Activated naive CD4-positive, alpha-beta T cell (primary cell): ENCODE data around the gene C14orf132.

Source experiments
- DNase-seq, 4 experiments: peaks; one replicate each; lab custom pipeline; 2025; lab: John Stamatoyannopoulos, UW

C14orf132 gene

DNA sequence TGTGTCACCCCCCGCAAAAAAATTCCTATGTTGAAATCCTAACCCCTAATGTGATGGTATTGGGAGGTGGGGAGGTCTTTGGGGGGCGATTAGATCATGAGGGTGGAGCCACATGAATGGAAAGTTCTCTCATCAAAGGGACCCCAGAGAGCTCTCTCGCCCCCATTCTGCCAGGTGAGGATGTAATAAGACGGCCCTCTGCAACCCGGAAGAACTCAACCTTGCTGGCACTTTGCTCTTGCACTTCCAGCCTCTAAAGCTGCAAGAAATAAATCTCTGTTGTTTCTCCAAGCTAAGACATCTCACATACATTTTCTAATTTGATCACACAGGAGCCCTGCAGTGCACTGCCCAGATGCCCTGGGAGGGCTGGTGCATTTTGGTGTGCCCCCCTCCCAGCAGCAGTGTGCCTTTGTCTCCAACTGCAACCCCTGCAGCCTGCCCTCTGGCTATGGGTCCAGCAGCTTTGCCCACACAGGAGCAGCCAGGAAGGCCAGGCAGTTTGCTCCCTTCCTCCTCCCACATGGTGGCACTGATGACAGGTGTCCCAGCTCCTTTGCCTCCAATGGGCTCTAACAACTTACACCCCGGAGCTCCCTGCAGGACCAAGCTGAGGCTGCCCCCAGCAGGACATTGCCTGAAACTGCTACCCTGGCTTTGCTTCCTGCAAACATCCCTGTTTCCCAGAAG is 59.3 kb downstream of the C14orf132 start:
- DNase-seq = no peak

DNA sequence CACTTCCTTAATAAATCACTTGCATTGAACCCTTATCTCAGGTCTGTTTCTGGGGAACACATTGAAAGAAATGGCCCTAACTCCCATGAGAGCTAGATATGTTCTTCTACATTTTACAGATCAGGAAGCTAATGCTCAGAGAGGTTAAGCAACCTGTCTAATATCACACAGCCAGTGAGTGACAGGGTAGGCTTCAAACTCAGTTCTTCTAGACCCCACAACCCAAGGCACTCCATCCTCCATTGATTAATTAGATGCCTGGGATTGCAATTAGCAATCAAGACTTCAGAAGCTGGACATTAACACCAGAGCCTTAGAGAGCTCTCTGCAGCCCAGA is 59.8 kb downstream of the C14orf132 start:
- DNase-seq = no peak

- peak in 3 of 4 experiments; percentile 17 to 59 (median 55) for DNase-seq
These were observed 61.3 kb downstream of the C14orf132 start for GRCh38 chr14:96100161-96101064.

- no peak for DNase-seq
These were observed 63.1 kb downstream of the C14orf132 start for GRCh38 chr14:96102081-96102856.

DNA sequence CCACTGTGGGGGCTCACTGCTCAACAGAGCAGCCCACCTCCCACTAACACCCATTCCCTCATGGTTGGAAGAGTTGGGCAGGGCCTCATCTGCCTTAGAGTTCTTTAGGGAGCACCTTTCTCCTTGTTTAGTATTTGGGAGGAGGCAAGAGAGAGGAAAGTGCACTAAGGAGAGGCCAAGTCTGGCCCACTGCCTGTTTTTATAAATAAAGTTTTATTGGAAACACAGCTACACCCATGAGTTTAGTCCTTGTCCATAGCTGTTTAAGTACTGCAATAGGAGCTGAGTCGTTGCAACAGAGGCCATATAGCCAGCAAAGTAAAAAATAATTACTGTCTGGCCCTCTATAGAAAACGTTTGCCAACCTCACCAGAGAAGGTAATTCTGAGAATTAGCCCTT is 63.9 kb downstream of the C14orf132 start:
- DNase-seq = no peak

GRCh38 chr14:96103560-96104460 is 64.6 kb downstream of the C14orf132 start:
- no peak for DNase-seq

DNA sequence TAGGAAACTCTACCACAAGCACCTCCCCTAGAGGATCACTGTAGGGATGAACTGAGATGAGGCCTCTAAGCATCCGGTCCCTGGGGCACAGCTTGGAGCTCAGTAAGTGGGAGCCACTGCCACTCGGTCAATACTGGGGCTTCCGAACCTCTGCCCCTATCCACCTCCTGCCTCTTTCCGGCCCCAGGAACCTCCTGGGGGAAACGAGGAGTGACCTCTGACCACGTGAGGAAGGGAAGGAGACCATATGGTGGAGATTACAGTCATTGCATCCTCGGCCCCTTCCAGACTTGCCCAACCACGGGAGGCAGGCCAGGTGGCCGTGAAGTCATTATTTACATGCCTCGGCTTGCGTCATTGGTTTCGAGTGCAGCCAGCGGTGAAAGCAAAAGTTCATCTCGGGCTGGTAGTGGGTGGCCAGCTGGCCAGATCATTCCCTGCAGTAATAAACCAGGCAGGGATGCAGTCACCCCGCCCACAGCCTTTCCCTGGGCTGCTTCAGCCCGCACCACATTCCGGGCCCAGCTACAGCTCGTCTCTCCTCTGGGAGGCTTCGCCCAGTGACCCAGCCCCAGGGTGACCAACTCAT is 65.4 kb downstream of the C14orf132 start:
- no peak for DNase-seq

DNA sequence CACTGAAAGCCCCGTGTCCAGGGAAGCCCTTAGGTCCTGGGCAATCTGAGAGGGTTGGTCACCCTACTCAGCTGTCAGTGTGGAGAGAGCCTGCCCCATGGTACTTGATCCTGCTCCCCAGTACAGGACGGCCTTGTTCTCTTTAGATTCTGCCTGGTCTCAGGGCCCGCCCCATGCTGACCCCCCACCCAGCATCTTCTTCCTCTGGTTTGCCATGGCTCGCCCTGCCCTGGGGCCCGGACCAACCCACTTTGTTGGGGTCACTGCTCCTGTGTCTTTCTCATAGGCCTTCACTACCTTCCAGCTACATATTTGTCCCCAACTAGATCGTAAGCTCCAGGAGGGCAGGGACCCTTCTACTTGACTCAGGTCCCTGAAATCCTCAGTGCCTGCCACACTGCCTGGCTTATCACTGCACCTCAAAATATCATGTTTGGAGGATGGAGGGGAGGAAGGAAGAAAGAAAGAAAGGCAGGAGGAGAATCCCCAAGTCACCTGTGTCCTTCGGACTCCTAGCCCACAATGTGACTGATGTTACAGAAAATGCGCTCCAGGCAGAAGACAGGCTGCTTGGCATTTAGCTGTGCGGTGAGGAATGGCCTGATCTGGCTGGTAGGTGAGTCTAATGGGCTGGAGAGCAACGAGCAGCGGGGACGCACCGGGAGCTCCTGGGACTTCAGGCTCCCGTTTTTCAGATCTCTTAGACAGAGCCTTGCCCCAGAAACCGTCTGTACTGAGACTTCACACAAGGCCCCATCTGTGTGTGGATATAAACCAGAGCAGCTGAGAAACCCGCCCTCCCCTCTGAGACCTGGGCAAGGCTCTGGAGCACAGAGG is 66.1 kb downstream of the C14orf132 start:
- no peak for DNase-seq

DNA sequence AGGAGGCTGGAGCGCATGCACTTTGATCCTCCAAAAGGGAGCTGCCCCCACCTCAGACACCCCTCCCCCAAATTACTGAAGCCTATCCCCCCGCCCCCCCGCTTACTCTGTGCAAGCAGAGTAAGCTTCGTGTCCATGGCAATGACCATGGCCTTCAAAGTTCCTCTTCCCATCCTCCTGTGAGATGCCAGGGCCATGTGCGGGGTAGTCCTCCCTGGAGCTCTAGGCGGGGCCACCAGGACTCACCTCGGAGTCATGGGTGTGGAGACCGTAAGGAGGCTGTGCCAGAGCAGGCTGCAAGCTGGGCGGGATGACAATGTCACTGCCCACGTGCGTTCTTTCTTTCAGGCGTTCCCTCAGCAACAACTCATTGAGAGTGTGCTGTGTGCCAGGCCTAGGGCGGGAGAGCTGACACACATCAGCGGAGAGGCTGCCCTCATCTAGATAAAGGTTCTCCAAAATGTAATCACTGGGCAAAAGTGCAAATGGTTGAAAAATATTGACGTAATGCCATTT is 66.8 kb downstream of the C14orf132 start:
- DNase-seq = no peak

DNA sequence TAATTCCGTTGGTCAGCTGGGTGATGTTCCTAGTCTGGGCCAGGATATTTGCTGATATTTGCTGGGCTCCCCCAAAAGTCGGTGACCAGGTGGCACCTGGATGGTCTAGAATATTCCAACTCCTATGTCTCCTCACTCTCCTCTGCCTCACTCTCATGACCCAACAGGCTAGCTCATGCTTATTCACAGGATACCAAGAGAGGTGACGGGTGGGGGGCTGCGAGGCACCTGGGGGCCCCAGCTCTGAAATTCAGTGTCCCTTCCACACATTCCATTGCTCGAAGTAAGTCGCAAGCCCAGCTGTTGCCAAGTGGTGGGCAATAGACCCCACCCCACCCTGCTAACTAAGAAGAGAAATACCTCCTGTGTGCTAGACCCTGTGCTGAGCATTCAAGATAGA is 67.7 kb downstream of the C14orf132 start:
- DNase-seq = no peak

DNA sequence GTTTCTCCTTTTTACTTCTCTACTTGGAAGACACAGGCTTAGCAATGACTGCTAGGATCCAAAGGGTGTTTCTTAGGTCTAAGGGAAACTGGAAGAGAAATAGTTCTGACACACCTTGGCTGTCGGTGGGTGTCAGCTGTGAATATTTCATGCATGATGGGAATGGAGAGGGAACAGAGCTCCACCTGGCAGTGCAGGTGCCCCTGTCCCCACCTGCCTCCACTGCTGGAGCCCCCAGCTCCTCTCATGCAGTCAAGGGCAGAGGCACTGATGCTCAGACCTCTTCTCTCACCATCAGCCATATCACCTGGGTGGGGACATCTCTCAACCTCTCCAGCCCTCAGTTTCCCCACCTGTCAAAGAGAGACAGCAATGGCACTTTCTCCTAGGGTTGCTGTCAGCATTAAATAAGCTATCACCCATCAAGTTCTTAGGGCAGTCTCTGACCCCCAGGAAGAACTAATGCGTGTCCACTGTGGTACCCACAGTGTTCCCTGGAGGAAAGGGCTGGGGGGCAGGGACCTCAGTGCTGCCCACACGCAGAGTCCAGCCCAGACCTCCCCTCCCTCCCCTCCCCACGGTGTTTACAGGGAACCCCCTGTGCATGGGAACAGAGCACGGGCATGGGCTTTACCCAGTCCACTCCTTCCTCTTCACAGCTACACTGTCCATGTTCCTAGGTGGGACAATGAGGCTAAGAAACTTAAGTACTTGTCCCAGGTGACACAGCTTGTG is 69.1 kb downstream of the C14orf132 start:
- no peak for DNase-seq

GRCh38 chr14:96108911-96109310 is 69.7 kb downstream of the C14orf132 start:
- DNase-seq = no peak

GRCh38 chr14:96109596-96110355 is 70.6 kb downstream of the C14orf132 start:
- no peak for DNase-seq

DNA sequence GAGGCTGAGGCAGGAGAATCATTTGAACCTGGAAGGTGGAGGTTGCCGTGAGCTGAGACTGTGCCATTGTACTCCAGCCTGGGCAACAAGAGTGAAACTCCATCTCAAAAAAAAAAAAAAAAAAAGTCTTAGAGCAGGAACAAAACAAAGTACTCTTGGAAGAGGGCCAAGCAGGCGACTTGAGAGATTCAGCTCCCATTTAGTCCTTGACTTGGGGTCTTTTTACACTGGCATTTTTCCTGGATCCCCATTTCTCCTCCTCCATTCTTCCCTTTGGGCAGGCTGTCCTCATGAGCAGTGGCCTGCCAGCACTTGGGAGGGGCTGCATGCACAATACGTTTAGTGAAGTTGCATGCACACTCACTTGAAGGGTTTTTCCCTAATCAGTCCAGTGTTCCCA is 72.9 kb downstream of the C14orf132 start:
- DNase-seq = no peak

- no peak for DNase-seq
These were observed 74.8 kb downstream of the C14orf132 start for GRCh38 chr14:96114002-96114401.

GRCh38 chr14:96117101-96117897 is 78.1 kb downstream of the C14orf132 start:
- DNase-seq = no peak

DNA sequence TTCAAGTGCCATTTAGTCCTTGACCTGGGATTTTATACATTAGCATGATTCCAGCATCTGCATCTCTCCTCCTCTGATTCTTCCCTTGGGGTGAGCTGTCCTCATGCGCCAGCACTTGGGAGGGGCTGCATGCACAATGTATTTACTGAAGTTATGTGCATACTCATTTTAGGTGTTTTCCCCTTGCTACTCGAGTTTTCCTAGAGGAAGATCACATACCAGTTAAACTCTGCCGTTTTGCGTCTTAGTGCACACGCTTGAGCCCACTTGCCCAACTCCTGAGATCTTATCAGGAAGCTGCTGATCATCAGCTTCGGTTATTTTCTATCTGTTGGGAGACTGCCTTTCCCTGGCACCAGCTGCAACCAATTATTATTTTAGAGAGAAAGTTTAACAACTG is 78.8 kb downstream of the C14orf132 start:
- no peak for DNase-seq

GRCh38 chr14:96118391-96118790 is 79.2 kb downstream of the C14orf132 start:
- no peak for DNase-seq
